Lung (tissue), 12 donors: ENCODE data around the gene C1orf35. TPM values are rescaled to one million over a fixed set of nuclear protein-coding genes. Genes with fewer than 3 reads are reported as not detected.

ENCODE experiments used
- ATAC-seq: fragments of 200-7000 bp; cut with Tn5 transposase; one replicate; pipeline ENCODE4 v1.9.1; 2020; ENCODE audit warnings: moderate number of reproducible peaks; ENCODE audit not compliant: insufficient read depth, low FRiP score
- DNase-seq, 3 donors: peaks; one replicate each; pipeline ENCODE4 v3.0.0-alpha.2; 2013 to 2017
- H3K27ac ChIP-seq, 2 donors: one replicate each; pipeline ENCODE4 v1.5.1; 2013; ENCODE audit warnings: mild to moderate bottlenecking in 2 of 2, moderate library complexity in 2 of 2, control low read depth in 1 of 2, inconsistent platforms in 1 of 2, low read depth in 1 of 2, low read length in 1 of 2
- H3K27me3 ChIP-seq, 3 donors: one replicate each; pipeline ENCODE4 v1.5.1; 2013; ENCODE audit warnings: low read length in 2 of 3; ENCODE audit not compliant: control insufficient read depth in 3 of 3, insufficient read depth in 3 of 3
- H3K36me3 ChIP-seq, 4 donors: one replicate each; pipeline ENCODE4 v1.5.1; 2013; ENCODE audit warnings: low read length in 4 of 4, mild to moderate bottlenecking in 1 of 4, moderate library complexity in 1 of 4; ENCODE audit not compliant: control insufficient read depth in 4 of 4, insufficient read depth in 4 of 4
- H3K4me1 ChIP-seq, 5 donors: one replicate each; pipeline ENCODE4 v1.5.1; 2013; ENCODE audit warnings: low read length in 5 of 5, mild to moderate bottlenecking in 2 of 5, moderate library complexity in 1 of 5; ENCODE audit not compliant: control insufficient read depth in 5 of 5, insufficient read depth in 5 of 5
- H3K4me3 ChIP-seq: one replicate; pipeline ENCODE4 v1.5.1; 2013; ENCODE audit warnings: mild to moderate bottlenecking, control low read depth, moderate library complexity
- H3K9ac ChIP-seq, 2 donors: one replicate each; pipeline ENCODE4 v1.5.1; 2013; ENCODE audit warnings: low read length in 2 of 2, control low read depth in 1 of 2; ENCODE audit not compliant: insufficient read depth in 1 of 2
- H3K9me3 ChIP-seq, 4 donors: one replicate each; pipeline ENCODE4 v1.5.1; 2013; ENCODE audit warnings: low read length in 3 of 4, mild to moderate bottlenecking in 1 of 4, moderate library complexity in 1 of 4; ENCODE audit not compliant: control insufficient read depth in 4 of 4, insufficient read depth in 3 of 4
- WGBS, 2 donors: extraction: QIAGEN DNeasy Blood & Tissue Kit; methylation state at CpG; one replicate each; pipeline ENCODE4 v1.1.7; 2013; 5-methylcytosine and 5-hydroxymethylcytosine counted together
- polyA plus RNA-seq, 2 donors: library from polyadenylated mRNA; stranded (reverse); fragments of 200-250 nt; gene quantifications; one replicate each; pipeline ENCODE4 v1.2.1, GENCODE V29; 2013
- total RNA-seq, 2 donors: library from RNA; depleted of rRNA in 1 of 2; stranded (reverse); fragments of >200 nt in 1 of 2; gene quantifications; one replicate each; pipeline ENCODE4 v1.2.1, GENCODE V29; 2014 to 2021
- TF ChIP-seq, protein P1 (sequence below): IDR thresholded peaks from 2 replicates; pipeline ENCODE4 v1.5.1; 2012; ENCODE audit warnings: mild to moderate bottlenecking; ENCODE audit errors: control extremely low read depth, extremely low read depth
- donor health status: control.
- donor health status: control.
- donor health status: Bipolar disorder and iron deficiency.
- donor health status: healthy.
- donor health status: DM: yes; HTN: yes; CAD: no.

Gene C1orf35
- total and polyA plus RNA-seq, 4 donors: 9.1 to 19.9 (median 15.0) TPM

DNA sequence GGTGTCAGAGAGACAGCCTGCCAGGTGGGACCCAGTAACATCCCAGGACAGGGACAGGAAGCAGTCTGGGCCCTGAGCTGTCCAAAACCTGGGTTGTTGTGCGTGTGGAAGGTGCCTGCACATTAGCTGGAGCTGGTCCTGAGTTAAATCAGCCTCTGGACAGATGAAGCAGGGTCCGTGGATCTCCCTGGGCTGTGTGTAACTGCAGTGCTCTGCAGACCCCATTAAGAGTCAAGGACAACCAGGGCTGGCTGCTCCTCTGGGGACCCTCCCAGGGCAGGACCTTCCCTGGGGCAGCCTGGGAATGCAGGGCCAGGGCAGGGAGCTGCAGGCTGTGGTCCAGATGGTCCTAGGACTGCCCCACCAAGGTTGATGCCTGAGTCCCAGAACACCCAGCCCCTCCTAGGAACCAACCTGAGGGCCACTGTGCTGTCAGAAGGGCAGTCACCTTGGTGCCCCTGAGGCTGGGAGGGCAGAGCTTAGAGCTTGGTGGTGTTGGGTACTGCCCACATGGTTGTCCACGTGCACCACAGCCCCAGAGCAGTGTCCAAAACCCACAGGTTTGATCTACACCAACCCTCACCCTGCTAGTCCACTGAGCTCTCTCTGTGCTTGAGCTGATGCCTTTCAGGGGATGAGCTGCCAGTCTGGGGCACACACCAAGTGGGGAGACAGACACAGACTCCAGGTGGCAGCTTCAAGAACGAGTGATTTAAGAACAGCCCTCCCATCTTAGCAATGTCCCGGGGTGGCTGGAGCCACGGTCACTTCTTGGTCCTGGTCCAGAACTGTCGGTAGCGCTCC, 3.1 kb upstream of the C1orf35 start:
- TF ChIP-seq, protein P1, sequence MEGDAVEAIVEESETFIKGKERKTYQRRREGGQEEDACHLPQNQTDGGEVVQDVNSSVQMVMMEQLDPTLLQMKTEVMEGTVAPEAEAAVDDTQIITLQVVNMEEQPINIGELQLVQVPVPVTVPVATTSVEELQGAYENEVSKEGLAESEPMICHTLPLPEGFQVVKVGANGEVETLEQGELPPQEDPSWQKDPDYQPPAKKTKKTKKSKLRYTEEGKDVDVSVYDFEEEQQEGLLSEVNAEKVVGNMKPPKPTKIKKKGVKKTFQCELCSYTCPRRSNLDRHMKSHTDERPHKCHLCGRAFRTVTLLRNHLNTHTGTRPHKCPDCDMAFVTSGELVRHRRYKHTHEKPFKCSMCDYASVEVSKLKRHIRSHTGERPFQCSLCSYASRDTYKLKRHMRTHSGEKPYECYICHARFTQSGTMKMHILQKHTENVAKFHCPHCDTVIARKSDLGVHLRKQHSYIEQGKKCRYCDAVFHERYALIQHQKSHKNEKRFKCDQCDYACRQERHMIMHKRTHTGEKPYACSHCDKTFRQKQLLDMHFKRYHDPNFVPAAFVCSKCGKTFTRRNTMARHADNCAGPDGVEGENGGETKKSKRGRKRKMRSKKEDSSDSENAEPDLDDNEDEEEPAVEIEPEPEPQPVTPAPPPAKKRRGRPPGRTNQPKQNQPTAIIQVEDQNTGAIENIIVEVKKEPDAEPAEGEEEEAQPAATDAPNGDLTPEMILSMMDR: no peak
- peaks cover 0 to 14% (median 4%) of the 10 kb centered on the region in 4 donors for H3K36me3 ChIP-seq
- no peak overlapping the region for H3K4me3 ChIP-seq
- WGBS, 2 donors: 87 to 93% methylated on average over 8 of the region's 8 CpGs
- no peaks in the 10 kb centered on the region for H3K27me3 ChIP-seq
- no peak overlapping the region for H3K27ac ChIP-seq
- no peak overlapping the region for H3K9ac ChIP-seq
- H3K9me3 ChIP-seq: no peaks in the 10 kb centered on the region
- DNase-seq (no peak), ATAC-seq (no peak)
- peaks cover 2 to 18% (median 6%) of the 10 kb centered on the region in 5 donors for H3K4me1 ChIP-seq

GRCh38 chr1:228105270-228105995, 2.3 kb upstream of the C1orf35 start:
- Histone ChIP-seq H3K27me3 (no peaks in the 10 kb centered on the region), H3K4me3 (no peak overlapping the region), H3K4me1 (peaks cover 2 to 18% (median 6%) of the 10 kb centered on the region in 5 donors), H3K27ac (no peak overlapping the region), H3K9ac (no peak overlapping the region), H3K9me3 (no peaks in the 10 kb centered on the region), H3K36me3 (peaks cover 0 to 19% (median 5%) of the 10 kb centered on the region in 4 donors)
- no peak for DNase-seq
- TF ChIP-seq, protein P1: no peak
- WGBS, 2 donors: 84 to 90% methylated on average over 9 of the region's 9 CpGs
- ATAC-seq: no peak

GRCh38 chr1:228104526-228105269, 1.6 kb upstream of the C1orf35 start:
- ATAC-seq (no peak), DNase-seq (no peak)
- no peak overlapping the region for H3K4me3 ChIP-seq
- H3K4me1 ChIP-seq: peaks cover 2 to 11% (median 6%) of the 10 kb centered on the region in 5 donors
- no peaks in the 10 kb centered on the region for H3K27me3 ChIP-seq
- H3K27ac ChIP-seq: no peak overlapping the region
- no peaks in the 10 kb centered on the region for H3K9me3 ChIP-seq
- WGBS, 2 donors: 77 to 79% methylated on average over 7 of the region's 7 CpGs
- peaks cover under 1 to 24% (median 6%) of the 10 kb centered on the region in 4 donors for H3K36me3 ChIP-seq
- no peak overlapping the region for H3K9ac ChIP-seq
- TF ChIP-seq, protein P1: no peak
